Suprapubic skin (tissue), 4 donors: ENCODE measurements around the gene MAP7. TPM values are rescaled to one million over a fixed set of nuclear protein-coding genes. Genes with fewer than 3 reads are reported as not detected.
"Not testable (repeated sequence)": the region's sequence is repeated elsewhere in the genome, so short reads cannot be mapped to it uniquely, and the experiment has no call there.

Source experiments
- DNase-seq, 2 donors: peaks; one replicate each; pipeline ENCODE4 v3.0.0-alpha.2; 2019; ENCODE audit warnings: low spot score in 2 of 2
- H3K27ac ChIP-seq: fragments of 200-600 bp; sonication (generic); one replicate; pipeline ENCODE4 v1.5.1; 2019
- H3K27me3 ChIP-seq: fragments of 200-600 bp; sonication (generic); one replicate; pipeline ENCODE4 v1.5.1; 2019
- H3K36me3 ChIP-seq: fragments of 200-600 bp; sonication (generic); one replicate; pipeline ENCODE4 v1.5.1; 2019
- H3K4me1 ChIP-seq: fragments of 200-600 bp; sonication (generic); one replicate; pipeline ENCODE4 v1.5.1; 2019
- H3K4me3 ChIP-seq: fragments of 200-600 bp; sonication (generic); one replicate; pipeline ENCODE4 v1.5.1; 2019; ENCODE audit warnings: mild to moderate bottlenecking
- H3K9me3 ChIP-seq: fragments of 200-600 bp; sonication (generic); one replicate; pipeline ENCODE4 v1.5.1; 2019
- CTCF ChIP-seq, 2 donors: fragments of 200-600 bp in 1 of 2; fragments of 450-650 bp in 1 of 2; sonication (generic) in 1 of 2; IDR thresholded peaks; one replicate each; pipeline ENCODE4 v1.5.1; 2016 to 2019; ENCODE audit warnings: antibody characterized with exemption in 2 of 2, mild to moderate bottlenecking in 1 of 2, moderate library complexity in 1 of 2
- EP300 ChIP-seq: sonication (generic); formaldehyde crosslinking; IDR thresholded peaks from one replicate; pipeline ENCODE4 v1.6.1; 2017; ENCODE audit warnings: antibody characterized with exemption
- POLR2A ChIP-seq, 2 donors: fragments of 450-650 bp; IDR thresholded peaks; one replicate each; pipeline ENCODE4 v1.6.1; 2017; ENCODE audit warnings: antibody characterized with exemption in 2 of 2, mild to moderate bottlenecking in 2 of 2, moderate library complexity in 2 of 2
- POLR2AphosphoS5 ChIP-seq, 3 donors: sonication (generic); formaldehyde crosslinking; IDR thresholded peaks; one replicate each; pipeline ENCODE4 v1.6.1; 2017; ENCODE audit warnings: antibody characterized with exemption in 3 of 3
- WGBS: methylation state at CpG from one replicate; pipeline ENCODE4 v1.1.5; 2018; 5-methylcytosine and 5-hydroxymethylcytosine counted together
- total RNA-seq, 4 donors: library from RNA; depleted of rRNA; stranded (reverse); fragments of >200 nt; gene quantifications; one replicate each; pipeline ENCODE4 v1.1.0, GENCODE V29; 2016

MAP7 gene
- total RNA-seq, 4 donors from 2014 or later: 25.9 to 41.0 (median 28.8) TPM

DNA sequence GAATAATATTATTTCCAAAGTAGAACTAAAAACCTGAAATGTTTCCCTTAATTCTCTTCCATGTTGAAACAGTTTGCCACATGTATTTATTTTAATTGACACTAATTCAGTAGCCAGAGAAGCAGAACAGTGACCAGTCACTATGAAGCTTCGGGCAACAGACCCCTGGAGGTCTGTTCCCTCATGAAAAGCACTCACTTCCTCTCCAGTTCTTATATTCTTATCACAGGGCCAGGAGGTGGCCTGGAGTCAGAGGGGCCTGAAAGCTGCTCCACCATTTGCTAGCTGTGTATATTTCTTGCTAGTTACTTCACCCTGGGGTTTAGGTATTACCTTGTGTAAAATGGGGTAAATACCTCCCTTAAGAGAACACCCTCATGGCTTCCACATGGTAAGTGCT lies 49.1 kb downstream of the MAP7 start:
- TF ChIP-seq POLR2A (IDR thresholded peaks at IDR 0.05) (no peak), POLR2AphosphoS5 (IDR thresholded peaks at IDR 0.05) (no peak), CTCF (IDR thresholded peaks at IDR 0.05) (no peak), EP300 (no peak)
- Histone ChIP-seq H3K9me3 (no peaks in the 10 kb centered on the region), H3K27me3 (no peaks in the 10 kb centered on the region), H3K4me1 (peaks cover 8% of the 10 kb centered on the region), H3K27ac (no peak overlapping the region), H3K4me3 (no peak overlapping the region), H3K36me3 (no peaks in the 10 kb centered on the region)
- no peak for DNase-seq
- whole genome bisulfite sequencing: 97% methylated on average over 1 of the region's 1 CpG

DNA sequence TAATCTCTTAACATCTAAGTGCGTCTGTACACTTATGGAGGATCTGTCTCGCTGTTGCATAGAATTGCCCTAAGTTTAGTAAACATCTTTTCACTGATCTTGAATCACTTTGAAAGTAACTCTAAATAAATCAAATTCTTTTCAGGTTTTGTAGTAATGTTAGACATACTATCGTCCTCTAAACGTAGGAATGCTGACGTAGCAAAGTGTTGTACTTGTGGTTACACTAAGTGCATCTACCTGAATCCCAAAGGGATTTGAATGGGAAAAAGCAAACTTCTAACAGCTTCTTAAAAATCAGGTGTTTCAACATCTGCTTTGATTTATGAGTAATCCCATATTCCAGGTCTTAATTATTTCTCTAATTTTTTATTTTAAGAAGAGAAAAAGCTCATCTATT lies 49.8 kb downstream of the MAP7 start:
- no peaks in the 10 kb centered on the region for H3K9me3 ChIP-seq
- no peak for DNase-seq
- no peak overlapping the region for H3K27ac ChIP-seq
- H3K4me1 ChIP-seq: peaks cover 8% of the 10 kb centered on the region
- no peaks in the 10 kb centered on the region for H3K36me3 ChIP-seq
- H3K27me3 ChIP-seq: no peaks in the 10 kb centered on the region
- no peak overlapping the region for H3K4me3 ChIP-seq
- 87% methylated on average over 5 of the region's 5 CpGs for WGBS
- TF ChIP-seq POLR2AphosphoS5 (IDR thresholded peaks at IDR 0.05): no peak

DNA sequence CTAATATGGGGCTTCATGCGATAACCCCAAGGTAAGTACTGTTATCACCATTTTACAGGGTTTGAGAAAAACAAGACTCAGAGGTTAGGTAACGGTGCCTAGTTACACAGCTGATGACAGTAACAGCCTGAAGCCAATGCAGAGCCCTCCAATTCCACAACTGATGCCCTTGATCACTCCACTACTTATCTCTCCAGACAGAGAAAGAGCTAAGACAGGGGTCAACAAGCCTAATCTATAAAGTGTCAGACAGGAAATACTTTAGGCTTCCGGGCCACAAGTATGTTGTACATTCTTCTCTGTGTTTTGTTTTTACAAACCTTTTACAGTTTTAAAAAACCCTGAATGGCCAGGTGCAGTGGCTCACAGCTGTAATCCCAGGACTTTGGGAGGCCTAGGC lies 50.9 kb downstream of the MAP7 start:
- H3K27ac ChIP-seq: no peak overlapping the region
- DNase-seq: no peak
- no peaks in the 10 kb centered on the region for H3K36me3 ChIP-seq
- no peak overlapping the region for H3K4me3 ChIP-seq
- TF ChIP-seq CTCF (IDR thresholded peaks at IDR 0.05) (no peak), EP300 (no peak), POLR2A (IDR thresholded peaks at IDR 0.05) (no peak), POLR2AphosphoS5 (IDR thresholded peaks at IDR 0.05) (no peak)
- H3K4me1 ChIP-seq: peaks cover 8% of the 10 kb centered on the region
- H3K9me3 ChIP-seq: no peaks in the 10 kb centered on the region
- 94% methylated on average over 3 of the region's 3 CpGs for WGBS
- H3K27me3 ChIP-seq: no peaks in the 10 kb centered on the region

- not testable (repeated sequence) for H3K27ac ChIP-seq, H3K27me3 ChIP-seq, H3K4me1 ChIP-seq, H3K9me3 ChIP-seq, DNase-seq, H3K4me3 ChIP-seq, H3K36me3 ChIP-seq
- WGBS: 83% methylated on average over 2 of the region's 2 CpGs
Observed at GRCh38 chr6:136496449-136496848, 53.8 kb downstream of the MAP7 start.

- no peaks in the 10 kb centered on the region for H3K4me1 ChIP-seq
- no peaks in the 10 kb centered on the region for H3K9me3 ChIP-seq
- H3K4me3 ChIP-seq: no peak overlapping the region
- no peak overlapping the region for H3K27ac ChIP-seq
- H3K27me3 ChIP-seq: no peaks in the 10 kb centered on the region
- WGBS: 91% methylated on average over 1 of the region's 1 CpG
- no peaks in the 10 kb centered on the region for H3K36me3 ChIP-seq
- DNase-seq: no peak
- TF ChIP-seq POLR2AphosphoS5 (IDR thresholded peaks at IDR 0.05) (no peak), POLR2A (IDR thresholded peaks at IDR 0.05) (no peak), EP300 (no peak), CTCF (IDR thresholded peaks at IDR 0.05) (no peak)
Observed at GRCh38 chr6:136494710-136495109, 55.5 kb downstream of the MAP7 start.

- no peaks in the 10 kb centered on the region for H3K27me3 ChIP-seq
- TF ChIP-seq EP300 (no peak), POLR2A (IDR thresholded peaks at IDR 0.05) (no peak), POLR2AphosphoS5 (IDR thresholded peaks at IDR 0.05) (no peak), CTCF (IDR thresholded peaks at IDR 0.05) (no peak)
- H3K9me3 ChIP-seq: no peaks in the 10 kb centered on the region
- 90% methylated on average over 2 of the region's 2 CpGs for WGBS
- H3K27ac ChIP-seq: no peak overlapping the region
- H3K4me1 ChIP-seq: peaks cover under 1% of the 10 kb centered on the region
- no peaks in the 10 kb centered on the region for H3K36me3 ChIP-seq
- no peak for DNase-seq
- no peak overlapping the region for H3K4me3 ChIP-seq
Observed at GRCh38 chr6:136494059-136494458, 56.2 kb downstream of the MAP7 start.
